WTC11 (cell line): Measurements from ENCODE around the gene ZFP36L1. TPM values are rescaled to one million over a fixed set of nuclear protein-coding genes. Genes with fewer than 3 reads are reported as not detected.
A peak's percentile ranks its signal among the peaks of the same experiment; 100 is the strongest.

Experiments
- ATAC-seq: fragments of 200-7000 bp; cut with Tn5 transposase; 2 replicates; pipeline ENCODE4 v1.10.0; 2021; ENCODE audit warnings: mild to moderate bottlenecking, moderate library complexity
- CTCF ChIA-PET: fragments of 300-600 bp; sonication (Branson Sonifier 250); formaldehyde crosslinking; loops from one replicate; lab custom pipeline; 2021; ENCODE audit warnings: antibody characterized with exemption; lab: Charles Lee
- POLR2A ChIA-PET: fragments of 350-600 bp; sonication (Branson Sonifier 250); formaldehyde crosslinking; loops from one replicate; lab custom pipeline; 2021; ENCODE audit warnings: antibody characterized with exemption; lab: Charles Lee
- DNase-seq: peaks from one replicate; pipeline ENCODE4 v3.0.0; 2021; ENCODE audit warnings: low spot score
- H3K27ac Mint-ChIP-seq: 2 replicates; pipeline ENCODE4 v1.8.0; 2021; ENCODE audit warnings: mixed read lengths
- H3K27me3 Mint-ChIP-seq: 2 replicates; pipeline ENCODE4 v1.8.0; 2021; ENCODE audit warnings: low read depth, mild to moderate bottlenecking, moderate library complexity, mixed read lengths
- H3K36me3 Mint-ChIP-seq: 2 replicates; pipeline ENCODE4 v1.8.0; 2021; ENCODE audit warnings: mixed read lengths
- H3K4me1 Mint-ChIP-seq: 2 replicates; pipeline ENCODE4 v1.8.0; 2022; ENCODE audit warnings: mixed read lengths
- H3K4me3 Mint-ChIP-seq: 2 replicates; pipeline ENCODE4 v1.8.0; 2021; ENCODE audit warnings: mild to moderate bottlenecking, moderate library complexity, mixed read lengths
- H3K9me3 Mint-ChIP-seq: 2 replicates; pipeline ENCODE4 v1.8.0; 2021; ENCODE audit warnings: mixed read lengths
- GABPB1 ChIP-seq: sonication (generic); formaldehyde crosslinking; IDR thresholded peaks from 2 replicates; pipeline ENCODE4 v1.8.1; 2023; ENCODE audit warnings: mild to moderate bottlenecking, missing genetic modification reagents
- JUN ChIP-seq: sonication (generic); formaldehyde crosslinking; IDR thresholded peaks from 2 replicates; pipeline ENCODE4 v1.8.0; 2023; ENCODE audit warnings: mild to moderate bottlenecking, missing genetic modification reagents
- KAT7 ChIP-seq: sonication (generic); formaldehyde crosslinking; IDR thresholded peaks from 2 replicates; pipeline ENCODE4 v1.8.1; 2023; ENCODE audit warnings: missing genetic modification reagents, mild to moderate bottlenecking, borderline replicate concordance
- NR3C1 ChIP-seq: sonication (generic); formaldehyde crosslinking; conservative IDR thresholded peaks from 2 replicates; pipeline ENCODE4 v1.8.1; 2023; ENCODE audit warnings: low read depth, mild to moderate bottlenecking, missing genetic modification reagents
- RORB ChIP-seq: fragments of 250-450 bp; sonication (Bioruptor Pico); IDR thresholded peaks from 2 replicates; pipeline ENCODE4 v1.9.0; 2021; ENCODE audit warnings: mild to moderate bottlenecking
- SOX15 ChIP-seq: fragments of 250-450 bp; sonication (Bioruptor Pico); IDR thresholded peaks from 2 replicates; pipeline ENCODE4 v1.9.0; 2021; ENCODE audit warnings: mild to moderate bottlenecking
- ZNF396 ChIP-seq: fragments of 250-450 bp; sonication (Bioruptor Pico); IDR thresholded peaks from 2 replicates; pipeline ENCODE4 v1.8.0; 2021; ENCODE audit warnings: mild to moderate bottlenecking, moderate library complexity, borderline replicate concordance
- total RNA-seq: library from RNA; stranded (reverse); gene quantifications from 3 replicates; pipeline ENCODE4 v1.2.3, GENCODE V29; 2021
- TF ChIP-seq, protein P1 (sequence below): fragments of 250-450 bp; sonication (Bioruptor Pico); IDR thresholded peaks from 2 replicates; pipeline ENCODE4 v1.9.0; 2021; ENCODE audit warnings: mild to moderate bottlenecking, borderline replicate concordance
- TF ChIP-seq, protein P2 (sequence below): fragments of 200-600 bp; IDR thresholded peaks from 2 replicates; pipeline ENCODE4 v1.8.0; 2022; ENCODE audit warnings: antibody characterized with exemption
- TF ChIP-seq, protein P3 (sequence below): sonication (generic); formaldehyde crosslinking; IDR thresholded peaks from 2 replicates; pipeline ENCODE4 v1.8.1; 2022; ENCODE audit warnings: low read depth, mild to moderate bottlenecking, moderate library complexity, missing genetic modification reagents, borderline replicate concordance
- TF ChIP-seq, protein P4 (sequence below): sonication (generic); formaldehyde crosslinking; IDR thresholded peaks from 2 replicates; pipeline ENCODE4 v1.8.0; 2023; ENCODE audit warnings: missing genetic modification reagents
- TF ChIP-seq, protein P5 (sequence below): fragments of 250-450 bp; sonication (Bioruptor Pico); IDR thresholded peaks from 2 replicates; pipeline ENCODE4 v1.9.0; 2021; ENCODE audit warnings: mild to moderate bottlenecking

ZFP36L1 gene
- total RNA-seq, 1 experiment from 2014 or later = 132 TPM

DNA sequence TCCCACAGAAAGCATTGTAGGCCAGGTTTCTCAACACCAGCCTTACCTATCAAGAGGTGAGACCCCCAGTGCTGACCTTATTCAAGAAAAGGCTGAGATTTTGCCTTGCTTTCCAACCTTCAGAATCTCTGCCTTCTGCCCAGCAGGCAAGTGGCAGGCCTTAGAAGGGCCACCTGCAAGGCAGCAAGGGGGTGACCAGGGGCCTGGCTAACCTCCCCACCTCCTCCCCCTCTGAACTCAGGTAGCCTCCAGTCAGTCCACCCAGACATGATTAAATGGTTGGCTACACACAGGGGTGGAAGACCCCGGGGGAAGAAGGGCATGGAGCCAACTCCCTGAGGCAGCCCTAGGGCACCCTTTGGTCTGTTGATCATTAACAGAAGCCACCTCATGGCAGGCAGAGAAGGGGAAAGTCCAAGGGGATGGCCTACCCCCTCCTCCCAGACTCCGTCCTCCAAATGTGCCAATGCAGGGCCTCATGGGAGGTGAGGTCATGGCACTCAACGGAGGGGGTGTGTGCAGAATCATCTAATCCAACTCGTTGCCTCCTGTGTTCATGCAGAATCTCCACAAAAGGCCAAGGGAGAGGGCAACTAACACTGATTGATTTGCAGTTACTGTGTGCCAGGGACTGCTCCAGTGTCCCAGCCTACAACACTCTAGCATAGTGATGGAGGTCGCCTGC, 8.5 kb downstream of the ZFP36L1 start:
- no peaks in the 10 kb centered on the region; the same call in 1 of the 2 replicates for H3K27me3 Mint-ChIP-seq
- no peak for DNase-seq
- POLR2A ChIA-PET = no interaction called here
- no peak overlapping the region for H3K27ac Mint-ChIP-seq
- H3K36me3 Mint-ChIP-seq = peaks cover 23% of the 10 kb centered on the region
- H3K9me3 Mint-ChIP-seq = no peaks in the 10 kb centered on the region
- CTCF ChIA-PET = no interaction called here
- no peak for TF ChIP-seq ZNF396 (CRISPR knock-in tag)
- TF ChIP-seq GABPB1 (CRISPR knock-in tag) = peak; percentile 47; the same call in 1 of the 2 replicates
- TF ChIP-seq, all 79 proteins: peak for 1
- no peak for ATAC-seq
- Mint-ChIP-seq H3K4me1 (peaks cover 31% of the 10 kb centered on the region), H3K4me3 (no peak overlapping the region)

DNA sequence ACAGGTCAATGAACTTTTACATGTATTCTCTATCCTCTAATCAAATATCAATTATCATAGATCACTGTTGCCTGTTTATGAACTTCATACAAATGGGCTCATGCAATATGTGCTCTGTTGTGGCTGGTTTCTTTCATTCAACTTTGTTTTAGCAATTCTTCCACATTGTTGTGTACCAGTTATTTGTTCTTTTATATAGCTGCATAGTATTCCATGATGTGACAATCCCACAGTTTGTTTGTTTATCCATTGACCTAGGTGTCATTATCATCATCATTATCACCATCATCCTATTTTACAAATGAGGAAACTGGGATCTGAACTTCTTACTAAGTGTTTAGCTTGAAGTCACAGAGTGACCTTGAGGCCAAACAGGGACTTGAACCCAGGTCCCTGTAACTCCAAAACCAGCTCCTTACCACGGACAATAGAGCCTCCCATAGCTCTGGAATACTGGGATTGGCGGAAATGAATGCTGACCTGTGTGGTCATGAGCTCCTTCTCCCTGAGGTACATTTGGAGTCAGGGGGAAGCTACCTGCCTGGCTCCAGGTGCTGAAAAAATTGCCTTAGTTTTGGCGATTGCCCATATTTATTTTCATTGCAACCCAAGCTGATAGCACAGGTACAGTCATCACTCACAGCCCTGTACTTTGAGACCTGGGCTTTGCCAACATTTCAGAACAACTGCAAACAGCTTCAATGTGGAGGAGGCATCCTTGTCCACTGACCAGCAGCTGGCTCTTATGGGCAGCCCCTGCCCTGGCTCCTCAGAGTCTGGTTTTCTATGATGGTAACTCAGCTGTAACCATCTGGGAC, 9.2 kb downstream of the ZFP36L1 start:
- no peak overlapping the region for H3K27ac Mint-ChIP-seq
- ChIA-PET POLR2A (no interaction called here), CTCF (interaction anchor here (1.2 kb wide), 1 partner anchor 12 kb away, joined by 4 read pairs; no protein-coding TSS in a partner anchor)
- DNase-seq (no peak), ATAC-seq (no peak)
- TF ChIP-seq, protein P1, sequence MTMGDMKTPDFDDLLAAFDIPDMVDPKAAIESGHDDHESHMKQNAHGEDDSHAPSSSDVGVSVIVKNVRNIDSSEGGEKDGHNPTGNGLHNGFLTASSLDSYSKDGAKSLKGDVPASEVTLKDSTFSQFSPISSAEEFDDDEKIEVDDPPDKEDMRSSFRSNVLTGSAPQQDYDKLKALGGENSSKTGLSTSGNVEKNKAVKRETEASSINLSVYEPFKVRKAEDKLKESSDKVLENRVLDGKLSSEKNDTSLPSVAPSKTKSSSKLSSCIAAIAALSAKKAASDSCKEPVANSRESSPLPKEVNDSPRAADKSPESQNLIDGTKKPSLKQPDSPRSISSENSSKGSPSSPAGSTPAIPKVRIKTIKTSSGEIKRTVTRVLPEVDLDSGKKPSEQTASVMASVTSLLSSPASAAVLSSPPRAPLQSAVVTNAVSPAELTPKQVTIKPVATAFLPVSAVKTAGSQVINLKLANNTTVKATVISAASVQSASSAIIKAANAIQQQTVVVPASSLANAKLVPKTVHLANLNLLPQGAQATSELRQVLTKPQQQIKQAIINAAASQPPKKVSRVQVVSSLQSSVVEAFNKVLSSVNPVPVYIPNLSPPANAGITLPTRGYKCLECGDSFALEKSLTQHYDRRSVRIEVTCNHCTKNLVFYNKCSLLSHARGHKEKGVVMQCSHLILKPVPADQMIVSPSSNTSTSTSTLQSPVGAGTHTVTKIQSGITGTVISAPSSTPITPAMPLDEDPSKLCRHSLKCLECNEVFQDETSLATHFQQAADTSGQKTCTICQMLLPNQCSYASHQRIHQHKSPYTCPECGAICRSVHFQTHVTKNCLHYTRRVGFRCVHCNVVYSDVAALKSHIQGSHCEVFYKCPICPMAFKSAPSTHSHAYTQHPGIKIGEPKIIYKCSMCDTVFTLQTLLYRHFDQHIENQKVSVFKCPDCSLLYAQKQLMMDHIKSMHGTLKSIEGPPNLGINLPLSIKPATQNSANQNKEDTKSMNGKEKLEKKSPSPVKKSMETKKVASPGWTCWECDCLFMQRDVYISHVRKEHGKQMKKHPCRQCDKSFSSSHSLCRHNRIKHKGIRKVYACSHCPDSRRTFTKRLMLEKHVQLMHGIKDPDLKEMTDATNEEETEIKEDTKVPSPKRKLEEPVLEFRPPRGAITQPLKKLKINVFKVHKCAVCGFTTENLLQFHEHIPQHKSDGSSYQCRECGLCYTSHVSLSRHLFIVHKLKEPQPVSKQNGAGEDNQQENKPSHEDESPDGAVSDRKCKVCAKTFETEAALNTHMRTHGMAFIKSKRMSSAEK (CRISPR knock-in tag) = no peak
- TF ChIP-seq JUN (CRISPR knock-in tag) (no peak), NR3C1 (CRISPR knock-in tag) (no peak), RORB (CRISPR knock-in tag) (no peak), KAT7 (CRISPR knock-in tag) (no peak), SOX15 (CRISPR knock-in tag) (no peak)
- TF ChIP-seq, protein P2, sequence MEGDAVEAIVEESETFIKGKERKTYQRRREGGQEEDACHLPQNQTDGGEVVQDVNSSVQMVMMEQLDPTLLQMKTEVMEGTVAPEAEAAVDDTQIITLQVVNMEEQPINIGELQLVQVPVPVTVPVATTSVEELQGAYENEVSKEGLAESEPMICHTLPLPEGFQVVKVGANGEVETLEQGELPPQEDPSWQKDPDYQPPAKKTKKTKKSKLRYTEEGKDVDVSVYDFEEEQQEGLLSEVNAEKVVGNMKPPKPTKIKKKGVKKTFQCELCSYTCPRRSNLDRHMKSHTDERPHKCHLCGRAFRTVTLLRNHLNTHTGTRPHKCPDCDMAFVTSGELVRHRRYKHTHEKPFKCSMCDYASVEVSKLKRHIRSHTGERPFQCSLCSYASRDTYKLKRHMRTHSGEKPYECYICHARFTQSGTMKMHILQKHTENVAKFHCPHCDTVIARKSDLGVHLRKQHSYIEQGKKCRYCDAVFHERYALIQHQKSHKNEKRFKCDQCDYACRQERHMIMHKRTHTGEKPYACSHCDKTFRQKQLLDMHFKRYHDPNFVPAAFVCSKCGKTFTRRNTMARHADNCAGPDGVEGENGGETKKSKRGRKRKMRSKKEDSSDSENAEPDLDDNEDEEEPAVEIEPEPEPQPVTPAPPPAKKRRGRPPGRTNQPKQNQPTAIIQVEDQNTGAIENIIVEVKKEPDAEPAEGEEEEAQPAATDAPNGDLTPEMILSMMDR = no peak
- TF ChIP-seq, protein P3, sequence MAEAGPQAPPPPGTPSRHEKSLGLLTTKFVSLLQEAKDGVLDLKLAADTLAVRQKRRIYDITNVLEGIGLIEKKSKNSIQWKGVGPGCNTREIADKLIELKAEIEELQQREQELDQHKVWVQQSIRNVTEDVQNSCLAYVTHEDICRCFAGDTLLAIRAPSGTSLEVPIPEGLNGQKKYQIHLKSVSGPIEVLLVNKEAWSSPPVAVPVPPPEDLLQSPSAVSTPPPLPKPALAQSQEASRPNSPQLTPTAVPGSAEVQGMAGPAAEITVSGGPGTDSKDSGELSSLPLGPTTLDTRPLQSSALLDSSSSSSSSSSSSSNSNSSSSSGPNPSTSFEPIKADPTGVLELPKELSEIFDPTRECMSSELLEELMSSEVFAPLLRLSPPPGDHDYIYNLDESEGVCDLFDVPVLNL = no peak
- TF ChIP-seq, protein P4, sequence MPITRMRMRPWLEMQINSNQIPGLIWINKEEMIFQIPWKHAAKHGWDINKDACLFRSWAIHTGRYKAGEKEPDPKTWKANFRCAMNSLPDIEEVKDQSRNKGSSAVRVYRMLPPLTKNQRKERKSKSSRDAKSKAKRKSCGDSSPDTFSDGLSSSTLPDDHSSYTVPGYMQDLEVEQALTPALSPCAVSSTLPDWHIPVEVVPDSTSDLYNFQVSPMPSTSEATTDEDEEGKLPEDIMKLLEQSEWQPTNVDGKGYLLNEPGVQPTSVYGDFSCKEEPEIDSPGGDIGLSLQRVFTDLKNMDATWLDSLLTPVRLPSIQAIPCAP (CRISPR knock-in tag) = no peak
- TF ChIP-seq, protein P5, sequence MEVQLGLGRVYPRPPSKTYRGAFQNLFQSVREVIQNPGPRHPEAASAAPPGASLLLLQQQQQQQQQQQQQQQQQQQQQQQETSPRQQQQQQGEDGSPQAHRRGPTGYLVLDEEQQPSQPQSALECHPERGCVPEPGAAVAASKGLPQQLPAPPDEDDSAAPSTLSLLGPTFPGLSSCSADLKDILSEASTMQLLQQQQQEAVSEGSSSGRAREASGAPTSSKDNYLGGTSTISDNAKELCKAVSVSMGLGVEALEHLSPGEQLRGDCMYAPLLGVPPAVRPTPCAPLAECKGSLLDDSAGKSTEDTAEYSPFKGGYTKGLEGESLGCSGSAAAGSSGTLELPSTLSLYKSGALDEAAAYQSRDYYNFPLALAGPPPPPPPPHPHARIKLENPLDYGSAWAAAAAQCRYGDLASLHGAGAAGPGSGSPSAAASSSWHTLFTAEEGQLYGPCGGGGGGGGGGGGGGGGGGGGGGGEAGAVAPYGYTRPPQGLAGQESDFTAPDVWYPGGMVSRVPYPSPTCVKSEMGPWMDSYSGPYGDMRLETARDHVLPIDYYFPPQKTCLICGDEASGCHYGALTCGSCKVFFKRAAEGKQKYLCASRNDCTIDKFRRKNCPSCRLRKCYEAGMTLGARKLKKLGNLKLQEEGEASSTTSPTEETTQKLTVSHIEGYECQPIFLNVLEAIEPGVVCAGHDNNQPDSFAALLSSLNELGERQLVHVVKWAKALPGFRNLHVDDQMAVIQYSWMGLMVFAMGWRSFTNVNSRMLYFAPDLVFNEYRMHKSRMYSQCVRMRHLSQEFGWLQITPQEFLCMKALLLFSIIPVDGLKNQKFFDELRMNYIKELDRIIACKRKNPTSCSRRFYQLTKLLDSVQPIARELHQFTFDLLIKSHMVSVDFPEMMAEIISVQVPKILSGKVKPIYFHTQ (CRISPR knock-in tag) = no peak
- H3K36me3 Mint-ChIP-seq = peaks cover 15% of the 10 kb centered on the region
- no peaks in the 10 kb centered on the region; the same call in 1 of the 2 replicates for H3K27me3 Mint-ChIP-seq
- H3K4me1 Mint-ChIP-seq = peaks cover 27% of the 10 kb centered on the region
- no peaks in the 10 kb centered on the region for H3K9me3 Mint-ChIP-seq
- H3K4me3 Mint-ChIP-seq = no peak overlapping the region
